SK-N-SH treated with all-trans-retinoic acid at 6 μM for 48 hours (cell line): Measurements from ENCODE around the gene CD79A.

Source experiments
- ATAC-seq: fragments of 200-7000 bp; cut with Tn5 transposase; 3 replicates; pipeline ENCODE4 v1.9.1; 2020; ENCODE audit warnings: mild to moderate bottlenecking, moderate library complexity
- BACH2 ChIP-seq: fragments of 250-450 bp; sonication (Bioruptor Pico); IDR thresholded peaks from 2 replicates; pipeline ENCODE4 v1.9.0; 2021; ENCODE audit warnings: mild to moderate bottlenecking, borderline replicate concordance
- CSRNP3 ChIP-seq: fragments of 250-450 bp; sonication (Bioruptor Pico); IDR thresholded peaks from 2 replicates; pipeline ENCODE4 v1.5.1; 2021; ENCODE audit warnings: mild to moderate bottlenecking, moderate library complexity
- ISL1 ChIP-seq: fragments of 250-450 bp; sonication (Bioruptor Pico); IDR thresholded peaks from 2 replicates; pipeline ENCODE4 v2.1.2; 2022; ENCODE audit warnings: mild to moderate bottlenecking, moderate library complexity
- PPARA ChIP-seq: fragments of 250-450 bp; sonication (Bioruptor Pico); IDR thresholded peaks from 2 replicates; pipeline ENCODE4 v1.5.0; 2020; ENCODE audit warnings: mild to moderate bottlenecking, borderline replicate concordance
- TCF4 ChIP-seq: fragments of 250-450 bp; sonication (Bioruptor Pico); IDR thresholded peaks from 2 replicates; pipeline ENCODE4 v1.8.0; 2021; ENCODE audit warnings: mild to moderate bottlenecking, moderate library complexity, borderline replicate concordance
- TSHZ2 ChIP-seq: fragments of 250-450 bp; sonication (Bioruptor Pico); IDR thresholded peaks from 2 replicates; pipeline ENCODE4 v1.5.0; 2020; ENCODE audit warnings: mild to moderate bottlenecking, moderate library complexity
- ZFP30 ChIP-seq: fragments of 450-650 bp; formaldehyde crosslinking; IDR thresholded peaks from 2 replicates; pipeline ENCODE4 v1.5.0; 2022; ENCODE audit warnings: mild to moderate bottlenecking, moderate library complexity
- ZNF565 ChIP-seq: fragments of 450-650 bp; formaldehyde crosslinking; conservative IDR thresholded peaks from 2 replicates; pipeline ENCODE4 v1.5.0; 2020; ENCODE audit warnings: low read depth, mild to moderate bottlenecking, moderate library complexity
- ZNF70 ChIP-seq: fragments of 450-650 bp; formaldehyde crosslinking; IDR thresholded peaks from 2 replicates; pipeline ENCODE4 v1.5.0; 2020; ENCODE audit warnings: mild to moderate bottlenecking, moderate library complexity
- ZNF8 ChIP-seq: fragments of 450-650 bp; formaldehyde crosslinking; IDR thresholded peaks from 2 replicates; pipeline ENCODE4 v1.5.0; 2020; ENCODE audit warnings: mild to moderate bottlenecking, moderate library complexity
- TF ChIP-seq, protein P1 (sequence below): fragments of 250-450 bp; sonication (Bioruptor Pico); IDR thresholded peaks from 2 replicates; pipeline ENCODE4 v1.8.0; 2020; ENCODE audit warnings: mild to moderate bottlenecking, moderate library complexity, borderline replicate concordance

CD79A gene

GRCh38 chr19:41853344-41853743 lies 23.7 kb upstream of the CD79A start (continued):
- TF ChIP-seq, protein P1, sequence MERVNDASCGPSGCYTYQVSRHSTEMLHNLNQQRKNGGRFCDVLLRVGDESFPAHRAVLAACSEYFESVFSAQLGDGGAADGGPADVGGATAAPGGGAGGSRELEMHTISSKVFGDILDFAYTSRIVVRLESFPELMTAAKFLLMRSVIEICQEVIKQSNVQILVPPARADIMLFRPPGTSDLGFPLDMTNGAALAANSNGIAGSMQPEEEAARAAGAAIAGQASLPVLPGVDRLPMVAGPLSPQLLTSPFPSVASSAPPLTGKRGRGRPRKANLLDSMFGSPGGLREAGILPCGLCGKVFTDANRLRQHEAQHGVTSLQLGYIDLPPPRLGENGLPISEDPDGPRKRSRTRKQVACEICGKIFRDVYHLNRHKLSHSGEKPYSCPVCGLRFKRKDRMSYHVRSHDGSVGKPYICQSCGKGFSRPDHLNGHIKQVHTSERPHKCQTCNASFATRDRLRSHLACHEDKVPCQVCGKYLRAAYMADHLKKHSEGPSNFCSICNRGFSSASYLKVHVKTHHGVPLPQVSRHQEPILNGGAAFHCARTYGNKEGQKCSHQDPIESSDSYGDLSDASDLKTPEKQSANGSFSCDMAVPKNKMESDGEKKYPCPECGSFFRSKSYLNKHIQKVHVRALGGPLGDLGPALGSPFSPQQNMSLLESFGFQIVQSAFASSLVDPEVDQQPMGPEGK (CRISPR knock-in tag), result no peak

DNA sequence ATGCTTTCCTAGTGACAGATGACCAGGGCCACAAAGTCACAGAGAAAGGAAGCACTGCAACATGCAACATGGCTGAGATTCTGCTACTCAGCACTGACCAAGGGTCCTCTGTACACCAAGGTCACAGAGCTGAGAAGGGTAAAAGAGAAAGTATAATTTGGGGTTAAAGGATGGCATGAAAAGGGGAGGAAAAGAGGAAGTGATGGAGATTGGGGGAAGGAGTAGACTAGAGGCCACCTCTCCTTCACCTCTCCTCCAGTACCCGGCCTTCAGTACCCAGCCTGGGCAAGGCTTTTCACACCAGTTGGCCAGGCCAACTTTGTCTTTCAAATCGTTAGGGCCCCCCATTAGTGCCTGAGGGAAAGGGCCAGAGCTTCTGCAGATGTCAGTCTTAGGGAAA lies 23.3 kb upstream of the CD79A start:
- no peak for ATAC-seq
- TF ChIP-seq ZNF8, result no peak
- no peak for TF ChIP-seq ZNF70

GRCh38 chr19:41859213-41859617 lies 17.9 kb upstream of the CD79A start:
- TF ChIP-seq CSRNP3, result no peak
- TF ChIP-seq BACH2 (CRISPR knock-in tag), result no peak
- no peak for TF ChIP-seq TCF4
- no peak for TF ChIP-seq PPARA (CRISPR knock-in tag)
- TF ChIP-seq, protein P1 (CRISPR knock-in tag), result no peak
- TF ChIP-seq ZNF70, result no peak
- no peak; the same call in 1 of the 2 replicates for TF ChIP-seq ISL1 (CRISPR knock-in tag)
- no peak for ATAC-seq

DNA sequence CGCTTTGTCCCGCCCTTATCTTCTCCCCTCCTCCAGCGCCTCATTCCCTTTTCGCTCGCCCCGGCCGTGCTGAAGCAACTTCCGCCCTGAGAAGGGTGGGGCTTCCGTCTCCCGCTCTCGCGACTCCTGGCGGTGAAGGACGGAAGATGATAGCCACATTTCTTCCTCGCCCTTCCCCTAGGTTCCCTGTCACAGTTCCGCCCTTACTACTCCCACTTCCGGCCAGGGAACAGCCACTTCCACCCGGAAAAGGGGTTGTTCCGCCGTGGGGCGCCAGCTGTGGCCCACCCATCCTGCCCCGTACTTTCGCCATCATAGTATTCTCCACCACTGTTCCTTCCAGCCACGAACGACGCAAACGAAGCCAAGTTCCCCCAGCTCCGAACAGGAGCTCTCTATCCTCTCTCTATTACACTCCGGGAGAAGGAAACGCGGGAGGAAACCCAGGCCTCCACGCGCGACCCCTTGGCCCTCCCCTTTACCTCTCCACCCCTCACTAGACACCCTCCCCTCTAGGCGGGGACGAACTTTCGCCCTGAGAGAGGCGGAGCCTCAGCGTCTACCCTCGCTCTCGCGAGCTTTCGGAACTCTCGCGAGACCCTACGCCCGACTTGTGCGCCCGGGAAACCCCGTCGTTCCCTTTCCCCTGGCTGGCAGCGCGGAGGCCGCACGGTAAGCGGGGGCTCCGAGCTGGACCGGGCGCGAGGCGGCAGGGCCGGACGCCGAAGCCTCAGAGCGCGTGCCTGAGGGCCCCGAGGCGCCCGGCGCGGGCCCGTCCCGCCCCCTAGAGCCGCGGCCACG lies 17.3 kb upstream of the CD79A start, which contains the start of gene RPS19:
Gene RPS19 (plus strand): TSS at position 638 of the 801 bp plus-strand sequence. CDS start 520 bp downstream, outside the sequence.
- TF ChIP-seq ZNF565 (no peak), TSHZ2 (peak; percentile 27; the same call in 1 of the 2 replicates), TCF4 (peak; percentile 25; the same call in 1 of the 2 replicates)
- TF ChIP-seq, protein P1 (CRISPR knock-in tag), result peak; percentile 49; the same call in 1 of the 2 replicates
- TF ChIP-seq, all 23 proteins: peak for 3
- peak; percentile 92 for ATAC-seq

GRCh38 chr19:41860419-41861115 lies 16.5 kb upstream of the CD79A start:
- TF ChIP-seq ZFP30 (no peak), TSHZ2 (no peak), ZNF70 (no peak), PPARA (CRISPR knock-in tag) (no peak)
- ATAC-seq, result no peak
